Heart right ventricle (tissue), 16 donors: ENCODE results near the gene ZSWIM3. TPM values are rescaled to one million over a fixed set of nuclear protein-coding genes. Genes with fewer than 3 reads are reported as not detected.
"Not testable (repeated sequence)": the region's sequence is repeated elsewhere in the genome, so short reads cannot be mapped to it uniquely, and the experiment has no call there.

Experiments
- ATAC-seq, 8 donors: fragments of 200-7000 bp; cut with Tn5 transposase; one replicate each; pipeline ENCODE4 v1.9.1; 2020; ENCODE audit warnings: mild to moderate bottlenecking in 8 of 8, moderate library complexity in 8 of 8, moderate number of reproducible peaks in 1 of 8
- DNase-seq, 2 donors: peaks; one replicate each; pipeline ENCODE4 v3.0.0-alpha.2; 2020
- H3K27ac ChIP-seq, 10 donors: fragments of 200-600 bp; sonication (generic) in 2 of 10; one replicate each; pipeline versions ENCODE4 v1.5.0 to v1.8.0; 2020 to 2022; ENCODE audit warnings: mild to moderate bottlenecking in 3 of 10
- H3K27me3 ChIP-seq, 7 donors: fragments of 200-600 bp; one replicate each; pipeline ENCODE4 v1.8.0; 2021 to 2022; ENCODE audit warnings: mild to moderate bottlenecking in 2 of 7
- H3K36me3 ChIP-seq, 9 donors: fragments of 200-600 bp; sonication (generic) in 1 of 9; one replicate each; pipeline versions ENCODE4 v1.5.0 to v1.8.0; 2020 to 2022; ENCODE audit warnings: mild to moderate bottlenecking in 2 of 9
- H3K4me1 ChIP-seq, 9 donors: fragments of 200-600 bp; sonication (generic) in 1 of 9; one replicate each; pipeline versions ENCODE4 v1.5.0 to v1.8.0; 2020 to 2022; ENCODE audit warnings: mild to moderate bottlenecking in 4 of 9
- H3K4me3 ChIP-seq, 10 donors: fragments of 200-600 bp; sonication (generic) in 2 of 10; one replicate each; pipeline versions ENCODE4 v1.5.0 to v1.8.0; 2020 to 2022; ENCODE audit warnings: mild to moderate bottlenecking in 7 of 10, moderate library complexity in 2 of 10
- H3K9me3 ChIP-seq, 11 donors: fragments of 200-600 bp in 10 of 11; sonication (generic) in 2 of 11; one replicate each; pipeline versions ENCODE4 v1.5.0 to v1.8.0; 2013 to 2022; ENCODE audit warnings: mild to moderate bottlenecking in 2 of 11, control low read depth in 1 of 11, moderate library complexity in 1 of 11
- WGBS, 2 donors: extraction: QIAGEN DNeasy Blood & Tissue Kit; methylation state at CpG; one replicate each; pipeline ENCODE4 v1.1.7; 2013; ENCODE audit warnings: inconsistent platforms in 1 of 2; 5-methylcytosine and 5-hydroxymethylcytosine counted together
- intact Hi-C, 10 donors: fragments of 100-400 bp; cut with DNase I; formaldehyde crosslinking; loops; one replicate each; pipeline versions ENCODE4 v1.11.1 to v1.14.2; 2022
- polyA plus RNA-seq, 2 donors: library from polyadenylated mRNA; stranded (reverse); fragments of 200-250 nt; gene quantifications; one replicate each; pipeline ENCODE4 v1.2.3, GENCODE V29; 2013
- total RNA-seq, 10 donors: library from RNA; stranded (reverse); fragmentation: NEBNext Ultra II Directional in 3 of 10; extraction: Animal tissue kit (Norgen Biotek cat#: 25700) in 3 of 10; gene quantifications; one replicate each; pipeline versions ENCODE4 v1.2.1 to v1.2.4, GENCODE V29; 2021 to 2023
- TF ChIP-seq, protein P1 (sequence below), 9 donors: fragments of 200-600 bp; sonication (generic) in 2 of 9; IDR thresholded peaks; one replicate each; pipeline versions ENCODE4 v1.5.0 to v1.8.0; 2021 to 2022; ENCODE audit warnings: antibody characterized with exemption in 9 of 9, mild to moderate bottlenecking in 5 of 9, moderate library complexity in 1 of 9
- donor health status: Arrhythmogenic right ventricular cardiomyopathy.
- donor health status: ischemic (EF 13 %, LVEDD 7.1; RV severe dilation, severe dysfunction).
- donor health status: healthy with polysubstance abuse.
- donor health status: DM: no; HTN: yes; CAD: no.
- donor health status: DM: no; HTN: no; CAD: no.
- donor health status: ischemic (EF 25% LVEDD 6.9; RV normal size, moderate dysfunction).
- donor health status: ischemic (EF 25% LVEDD 5.7; RV mildly dilated, moderate dysfunction).
- donor health status: healthy.
- donor health status: DM: yes; HTN: yes; CAD: no.
- donor health status: Ischemic cardiomyopathy.
- donor health status: ischemic (EF 35%, LVEDD 5.7; RV mildly dilated, moderate dysfunction).
- donor health status: nonischemic (EF 11% LVEDD 7.7; RV severe dilation, severe dysfunction).
- donor health status: DM: yes; HTN: yes; CAD: no.
- donor health status: PGD.
- donor health status: ischemic (EF 29% LVEDD 5.4; RV normal size, mild dysfunction).
- donor health status: nonischemic (EF 23%, LVEDD 6.1; RV moderate dilation, normal function).

Gene ZSWIM3
- total and polyA plus RNA-seq, 12 donors = 1.4 to 2.5 (median 1.9) TPM

DNA sequence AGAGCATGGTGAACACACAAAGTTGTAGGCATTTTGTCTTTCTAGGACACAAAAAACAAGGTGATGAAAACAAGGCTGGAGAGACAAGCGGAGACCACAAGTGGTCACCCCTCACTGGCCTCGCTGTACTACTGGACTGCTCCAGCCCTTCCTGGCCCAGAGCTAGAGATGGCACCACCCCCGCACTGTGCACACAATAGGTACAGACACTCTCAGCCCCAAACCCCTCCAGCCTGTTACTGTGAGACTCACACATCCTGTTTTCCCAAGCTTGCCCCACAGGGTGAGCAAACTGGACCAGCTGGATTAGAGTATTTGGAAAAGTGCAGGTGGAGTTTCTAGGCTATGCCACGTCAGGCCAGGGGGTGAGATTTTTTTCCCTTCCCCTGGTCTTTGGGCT, 15.2 kb downstream of the ZSWIM3 start:
- Histone ChIP-seq H3K36me3 (peaks cover 0 to 26% (median 9%) of the 10 kb centered on the region in 9 donors), H3K9me3 (no peaks in the 10 kb centered on the region), H3K4me3 (no peak overlapping the region), H3K4me1 (no peaks in the 10 kb centered on the region), H3K27ac (no peak overlapping the region), H3K27me3 (no peaks in the 10 kb centered on the region)
- WGBS, 2 donors = 92 to 93% methylated on average over 4 of the region's 4 CpGs
- TF ChIP-seq, protein P1, sequence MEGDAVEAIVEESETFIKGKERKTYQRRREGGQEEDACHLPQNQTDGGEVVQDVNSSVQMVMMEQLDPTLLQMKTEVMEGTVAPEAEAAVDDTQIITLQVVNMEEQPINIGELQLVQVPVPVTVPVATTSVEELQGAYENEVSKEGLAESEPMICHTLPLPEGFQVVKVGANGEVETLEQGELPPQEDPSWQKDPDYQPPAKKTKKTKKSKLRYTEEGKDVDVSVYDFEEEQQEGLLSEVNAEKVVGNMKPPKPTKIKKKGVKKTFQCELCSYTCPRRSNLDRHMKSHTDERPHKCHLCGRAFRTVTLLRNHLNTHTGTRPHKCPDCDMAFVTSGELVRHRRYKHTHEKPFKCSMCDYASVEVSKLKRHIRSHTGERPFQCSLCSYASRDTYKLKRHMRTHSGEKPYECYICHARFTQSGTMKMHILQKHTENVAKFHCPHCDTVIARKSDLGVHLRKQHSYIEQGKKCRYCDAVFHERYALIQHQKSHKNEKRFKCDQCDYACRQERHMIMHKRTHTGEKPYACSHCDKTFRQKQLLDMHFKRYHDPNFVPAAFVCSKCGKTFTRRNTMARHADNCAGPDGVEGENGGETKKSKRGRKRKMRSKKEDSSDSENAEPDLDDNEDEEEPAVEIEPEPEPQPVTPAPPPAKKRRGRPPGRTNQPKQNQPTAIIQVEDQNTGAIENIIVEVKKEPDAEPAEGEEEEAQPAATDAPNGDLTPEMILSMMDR (IDR thresholded peaks at IDR 0.05) = no peak
- ATAC-seq (no peak), DNase-seq (no peak)
- intact Hi-C loops = no loop called here

- TF ChIP-seq, protein P1 (IDR thresholded peaks at IDR 0.05) = no peak
- intact Hi-C loops = no loop called here
- Histone ChIP-seq H3K36me3 (peaks cover 0 to 35% (median 14%) of the 10 kb centered on the region in 9 donors), H3K9me3 (no peaks in the 10 kb centered on the region), H3K27ac (no peak overlapping the region), H3K27me3 (no peaks in the 10 kb centered on the region), H3K4me1 (no peaks in the 10 kb centered on the region), H3K4me3 (no peak overlapping the region)
- ATAC-seq (no peak), DNase-seq (no peak)
- 45 to 48% methylated on average over 1 of the region's 1 CpG for WGBS, 2 donors
Measured at GRCh38 chr20:45873409-45874103, 16.1 kb downstream of the ZSWIM3 start.

- H3K4me3 ChIP-seq, intact Hi-C loops, H3K9me3 ChIP-seq, DNase-seq, H3K27me3 ChIP-seq, H3K4me1 ChIP-seq, H3K27ac ChIP-seq, ATAC-seq: not testable (repeated sequence)
- 94 to 96% methylated on average over 10 of the region's 10 CpGs for WGBS, 2 donors
- peaks cover 0 to 38% (median 14%) of the 10 kb centered on the region in 9 donors for H3K36me3 ChIP-seq
Measured at GRCh38 chr20:45874104-45874481, 16.7 kb downstream of the ZSWIM3 start.

GRCh38 chr20:45874576-45874975, 17.2 kb downstream of the ZSWIM3 start:
- ATAC-seq = no peak
- no peak overlapping the region for H3K27ac ChIP-seq
- no peaks in the 10 kb centered on the region for H3K27me3 ChIP-seq
- TF ChIP-seq, protein P1 (IDR thresholded peaks at IDR 0.05) = no peak
- no peaks in the 10 kb centered on the region for H3K9me3 ChIP-seq
- whole genome bisulfite sequencing, 2 donors = 71 to 74% methylated on average over 4 of the region's 4 CpGs
- no peak overlapping the region for H3K4me3 ChIP-seq
- DNase-seq = no peak
- no peaks in the 10 kb centered on the region for H3K4me1 ChIP-seq
- H3K36me3 ChIP-seq = peaks cover 0 to 42% (median 14%) of the 10 kb centered on the region in 9 donors
- intact Hi-C loops = no loop called here

DNA sequence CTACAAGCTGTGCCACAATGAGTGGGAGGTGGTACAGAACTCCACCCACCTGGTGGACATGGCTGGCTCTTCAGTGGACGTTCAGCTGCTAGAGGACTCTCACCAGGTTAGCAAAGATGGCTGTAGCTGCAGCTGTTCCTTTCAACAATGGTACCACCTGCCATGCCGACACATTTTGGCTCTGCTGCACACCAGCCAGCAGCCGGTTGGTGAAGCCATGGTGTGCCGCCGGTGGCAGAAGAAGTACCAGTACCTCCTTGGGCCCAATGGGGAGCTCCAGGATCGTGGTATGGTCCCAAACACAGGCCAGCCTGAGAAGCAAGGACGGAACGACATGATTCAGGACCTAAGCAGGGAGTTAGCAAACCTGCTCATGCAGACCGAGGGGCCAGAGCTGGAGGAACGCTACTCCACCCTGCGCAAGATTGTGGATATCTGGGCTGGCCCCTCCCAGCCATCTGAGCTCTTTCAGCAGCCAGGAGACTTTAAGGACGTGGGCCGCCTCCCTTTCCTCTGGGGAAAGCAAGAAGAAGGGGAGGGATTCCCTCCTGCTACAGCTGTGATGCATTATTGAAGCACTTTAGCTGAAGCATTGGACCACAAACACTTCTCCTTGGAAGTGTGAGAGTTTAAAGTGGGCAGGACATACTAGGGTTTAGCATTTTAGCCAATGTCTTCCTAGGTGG, 20.8 kb downstream of the ZSWIM3 start:
- TF ChIP-seq, protein P1 (IDR thresholded peaks at IDR 0.05) = no peak
- Histone ChIP-seq H3K4me3 (no peak overlapping the region), H3K4me1 (peaks cover 0 to 21% (median 14%) of the 10 kb centered on the region in 9 donors), H3K27ac (peak overlapping the region in 2 of 10 donors; percentile 2 to 33), H3K9me3 (no peaks in the 10 kb centered on the region), H3K27me3 (no peaks in the 10 kb centered on the region), H3K36me3 (peaks cover 0 to 47% (median 23%) of the 10 kb centered on the region in 9 donors)
- intact Hi-C loops = no loop called here
- WGBS, 2 donors = 77 to 80% methylated on average over 13 of the region's 13 CpGs
- DNase-seq (no peak), ATAC-seq (peak in 2 of 8 donors; percentile 30 to 38)
